ENCODE measurements around the gene LOX.
"Not testable (repeated sequence)": the region's sequence is repeated elsewhere in the genome, so short reads cannot be mapped to it uniquely, and the experiment has no call there.

Gene LOX

DNA sequence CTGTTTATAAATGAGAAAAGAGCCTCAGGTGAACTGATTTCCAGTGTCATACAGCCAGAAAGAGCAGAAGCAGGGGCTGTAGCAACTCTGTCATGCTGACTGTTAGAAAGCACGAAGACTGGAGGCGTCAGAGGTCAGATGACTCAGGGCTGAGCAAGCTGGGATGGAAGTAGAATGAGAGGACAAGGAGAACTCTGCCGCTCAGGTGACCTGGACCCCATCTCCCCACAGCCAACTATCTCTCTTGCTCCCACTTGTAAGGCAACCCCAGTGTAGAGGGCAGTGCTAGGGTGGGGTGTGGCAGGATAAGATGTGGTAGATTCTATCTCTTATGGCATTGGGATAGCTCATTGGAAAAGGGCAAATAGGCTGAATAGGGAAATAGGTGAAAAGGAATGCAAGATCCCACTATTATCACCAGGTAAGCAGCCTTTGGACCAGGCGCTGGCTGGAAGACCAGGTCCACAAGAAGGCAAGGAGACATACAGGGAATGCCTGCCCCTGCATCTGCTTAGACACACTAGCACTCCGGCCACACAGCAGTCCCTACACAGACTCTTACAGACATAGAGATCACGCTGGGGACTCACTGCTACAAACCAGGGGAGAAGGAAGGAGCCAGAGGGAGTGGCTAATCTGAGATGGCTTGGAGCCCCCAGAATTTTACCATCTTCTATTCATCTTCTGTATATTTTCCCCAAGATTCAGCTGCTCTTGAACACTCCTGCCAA, 21.2 kb upstream of the LOX start:
- no peak for DNase-seq (ENCODE audit: low read depth in 1 of 2, low spot score in 1 of 2)
- Histone ChIP-seq H3K27ac (replicated peaks) (no peak overlapping the region), H3K4me3 (replicated peaks; ENCODE audit: insufficient read depth, low read length) (no peak overlapping the region), H3K27me3 (ENCODE audit: insufficient read depth, poor library complexity, severe bottlenecking) (no peaks in the 10 kb centered on the region)
- no peak for TF ChIP-seq POLR2AphosphoS5 (IDR thresholded peaks at IDR 0.05; ENCODE audit: low read depth)
- no peak for TF ChIP-seq GABPA (IDR thresholded peaks at IDR 0.05; ENCODE audit: low read depth)
- TF ChIP-seq REST (IDR thresholded peaks at IDR 0.05; ENCODE audit: insufficient replicate concordance, low read depth): no peak
- TF ChIP-seq, protein P1, sequence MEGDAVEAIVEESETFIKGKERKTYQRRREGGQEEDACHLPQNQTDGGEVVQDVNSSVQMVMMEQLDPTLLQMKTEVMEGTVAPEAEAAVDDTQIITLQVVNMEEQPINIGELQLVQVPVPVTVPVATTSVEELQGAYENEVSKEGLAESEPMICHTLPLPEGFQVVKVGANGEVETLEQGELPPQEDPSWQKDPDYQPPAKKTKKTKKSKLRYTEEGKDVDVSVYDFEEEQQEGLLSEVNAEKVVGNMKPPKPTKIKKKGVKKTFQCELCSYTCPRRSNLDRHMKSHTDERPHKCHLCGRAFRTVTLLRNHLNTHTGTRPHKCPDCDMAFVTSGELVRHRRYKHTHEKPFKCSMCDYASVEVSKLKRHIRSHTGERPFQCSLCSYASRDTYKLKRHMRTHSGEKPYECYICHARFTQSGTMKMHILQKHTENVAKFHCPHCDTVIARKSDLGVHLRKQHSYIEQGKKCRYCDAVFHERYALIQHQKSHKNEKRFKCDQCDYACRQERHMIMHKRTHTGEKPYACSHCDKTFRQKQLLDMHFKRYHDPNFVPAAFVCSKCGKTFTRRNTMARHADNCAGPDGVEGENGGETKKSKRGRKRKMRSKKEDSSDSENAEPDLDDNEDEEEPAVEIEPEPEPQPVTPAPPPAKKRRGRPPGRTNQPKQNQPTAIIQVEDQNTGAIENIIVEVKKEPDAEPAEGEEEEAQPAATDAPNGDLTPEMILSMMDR (IDR thresholded peaks at IDR 0.05; ENCODE audit: insufficient read depth, low read length): no peak
- no peak for TF ChIP-seq SPI1 (IDR thresholded peaks at IDR 0.05; ENCODE audit: borderline replicate concordance, low read depth)

DNA sequence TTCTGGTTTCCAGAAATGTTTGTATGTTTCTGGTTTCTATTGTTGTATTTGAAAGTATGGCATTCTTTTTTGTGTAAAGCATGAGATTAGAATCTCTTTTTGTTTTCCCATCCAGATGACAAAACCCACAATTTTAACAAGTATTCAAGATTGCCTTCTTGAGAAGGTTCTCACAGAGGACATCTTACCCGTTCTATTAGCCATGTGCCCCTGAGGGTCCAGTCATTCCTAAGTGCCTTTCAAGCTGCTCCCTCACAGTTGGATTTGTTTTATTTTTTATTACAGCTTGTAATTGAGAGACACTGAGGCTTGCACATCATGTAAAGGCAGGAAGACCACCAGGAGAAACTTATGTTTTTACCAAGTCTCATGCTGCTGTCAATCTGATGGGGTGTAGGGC, 19.3 kb upstream of the LOX start:
- Histone ChIP-seq H3K27me3 (ENCODE audit: insufficient read depth, poor library complexity, severe bottlenecking) (no peaks in the 10 kb centered on the region), H3K27ac (replicated peaks) (no peak overlapping the region), H3K4me3 (replicated peaks; ENCODE audit: insufficient read depth, low read length) (no peak overlapping the region)
- DNase-seq (ENCODE audit: low read depth in 1 of 2, low spot score in 1 of 2): no peak
- TF ChIP-seq, protein P1 (IDR thresholded peaks at IDR 0.05; ENCODE audit: insufficient read depth, low read length): no peak
- no peak for TF ChIP-seq REST (IDR thresholded peaks at IDR 0.05; ENCODE audit: insufficient replicate concordance, low read depth)
- no peak for TF ChIP-seq SPI1 (IDR thresholded peaks at IDR 0.05; ENCODE audit: borderline replicate concordance, low read depth)
- TF ChIP-seq GABPA (IDR thresholded peaks at IDR 0.05; ENCODE audit: low read depth): no peak

- no peak overlapping the region for H3K4me3 ChIP-seq (replicated peaks; ENCODE audit: insufficient read depth, low read length)
- DNase-seq (ENCODE audit: low read depth in 1 of 2, low spot score in 1 of 2): no peak
- H3K27me3 ChIP-seq (ENCODE audit: insufficient read depth, poor library complexity, severe bottlenecking): no peaks in the 10 kb centered on the region
- TF ChIP-seq, protein P1 (IDR thresholded peaks at IDR 0.05; ENCODE audit: insufficient read depth, low read length): no peak
- TF ChIP-seq POLR2AphosphoS5 (IDR thresholded peaks at IDR 0.05; ENCODE audit: low read depth) (no peak), REST (IDR thresholded peaks at IDR 0.05; ENCODE audit: insufficient replicate concordance, low read depth) (no peak), SPI1 (IDR thresholded peaks at IDR 0.05; ENCODE audit: borderline replicate concordance, low read depth) (no peak), GABPA (IDR thresholded peaks at IDR 0.05; ENCODE audit: low read depth) (no peak)
- H3K27ac ChIP-seq (replicated peaks): no peak overlapping the region
Measured at GRCh38 chr5:122095158-122095557, 17.1 kb upstream of the LOX start.

- not testable (repeated sequence) for H3K4me3 ChIP-seq (replicated peaks; ENCODE audit: insufficient read depth, low read length)
Measured at GRCh38 chr5:122094251-122094650, 16.2 kb upstream of the LOX start.

More at GRCh38 chr5:122094251-122094650, 16.2 kb upstream of the LOX start:
- DNase-seq (ENCODE audit: low read depth in 1 of 2, low spot score in 1 of 2); H3K27ac ChIP-seq (replicated peaks); H3K27me3 ChIP-seq (ENCODE audit: insufficient read depth, poor library complexity, severe bottlenecking): not testable (repeated sequence)

Measured in HL-60 (cell line).